Mucosa of descending colon (tissue), 3 donors: ENCODE measurements around the gene ZNF414. TPM values are rescaled to one million over a fixed set of nuclear protein-coding genes. Genes with fewer than 3 reads are reported as not detected.

Experiments used
- ATAC-seq: fragments of 200-7000 bp; cut with Tn5 transposase; one replicate; pipeline ENCODE4 v1.9.1; 2020; ENCODE audit warnings: mild to moderate bottlenecking, moderate library complexity
- DNase-seq, 3 donors: peaks; one replicate each; pipeline ENCODE4 v3.0.0-alpha.2; 2020
- H3K36me3 ChIP-seq: fragments of 200-600 bp; one replicate; pipeline ENCODE4 v1.8.0; 2021; ENCODE audit warnings: low read depth, mild to moderate bottlenecking
- H3K4me1 ChIP-seq: fragments of 200-600 bp; one replicate; pipeline ENCODE4 v1.8.0; 2021; ENCODE audit warnings: low read depth, mild to moderate bottlenecking
- H3K4me3 ChIP-seq: fragments of 200-600 bp; one replicate; pipeline ENCODE4 v1.8.0; 2021; ENCODE audit warnings: mild to moderate bottlenecking
- H3K9me3 ChIP-seq: fragments of 200-600 bp; one replicate; pipeline ENCODE4 v1.8.0; 2021; ENCODE audit warnings: mild to moderate bottlenecking
- CTCF ChIP-seq: fragments of 200-600 bp; IDR thresholded peaks from one replicate; pipeline ENCODE4 v1.8.0; 2022; ENCODE audit warnings: antibody characterized with exemption, mild to moderate bottlenecking
- intact Hi-C, 2 donors: fragments of 100-400 bp; cut with DNase I in 1 of 2; cut with micrococcal nuclease in 1 of 2; formaldehyde crosslinking; loops; one replicate each; pipeline versions ENCODE4 v1.11.0 to v1.11.1; 2022; cut with DNase I, micrococcal nuclease
- total RNA-seq, 3 donors: library from RNA; stranded (reverse); fragmentation: NEBNext Ultra II Directional in 2 of 3; extraction: Animal tissue kit (Norgen Biotek cat#: 25700) in 2 of 3; gene quantifications; one replicate each; pipeline versions ENCODE4 v1.2.1 to v1.2.4, GENCODE V29; 2021 to 2023
- donor health status: DM: no; HTN: no; CAD: no; lungs with moderate emphysema.
- donor health status: DM: no; HTN: no; CAD: no.
- donor health status: DM: no; HTN: yes; CAD: no.

The ZNF414 gene
- total RNA-seq, 3 donors from 2014 or later, result 22.2 to 22.7 (median 22.3) TPM

GRCh38 chr19:8485561-8486371 is 28.2 kb downstream of the ZNF414 start:
- no peak for TF ChIP-seq CTCF
- H3K4me1 ChIP-seq, result no peaks in the 10 kb centered on the region
- ATAC-seq (no peak), DNase-seq (peak in 1 of 3 donors; percentile 21)
- H3K9me3 ChIP-seq, result no peaks in the 10 kb centered on the region
- no peak overlapping the region for H3K4me3 ChIP-seq
- peaks cover 20% of the 10 kb centered on the region for H3K36me3 ChIP-seq
- intact Hi-C loops, result loop anchor here in 1 of 2 donors (10.0 kb wide), 1 partner anchor 131 kb away; no protein-coding TSS in a partner anchor

GRCh38 chr19:8484331-8484894 is 29.6 kb downstream of the ZNF414 start:
- ATAC-seq, result peak; percentile 34
- no peak for TF ChIP-seq CTCF
- Histone ChIP-seq H3K4me1 (no peaks in the 10 kb centered on the region), H3K4me3 (no peak overlapping the region), H3K9me3 (no peaks in the 10 kb centered on the region), H3K36me3 (peaks cover 20% of the 10 kb centered on the region)
- intact Hi-C loops, result loop anchor here in 1 of 2 donors (10.0 kb wide), 1 partner anchor 130 kb away; no protein-coding TSS in a partner anchor
- DNase-seq, result peak; percentile 40 to 54 (median 51)

GRCh38 chr19:8483165-8483564 is 30.8 kb downstream of the ZNF414 start:
- no peak for ATAC-seq
- peaks cover 20% of the 10 kb centered on the region for H3K36me3 ChIP-seq

GRCh38 chr19:8482696-8483095 is 31.3 kb downstream of the ZNF414 start:
- intact Hi-C loops, result loop anchor here in 1 of 2 donors (10.0 kb wide), 1 partner anchor 128 kb away; no protein-coding TSS in a partner anchor
- ATAC-seq, result no peak
- Histone ChIP-seq H3K4me1 (no peaks in the 10 kb centered on the region), H3K9me3 (no peaks in the 10 kb centered on the region), H3K4me3 (no peak overlapping the region), H3K36me3 (peaks cover 20% of the 10 kb centered on the region)
- DNase-seq, result no peak
- no peak for TF ChIP-seq CTCF

More at GRCh38 chr19:8483165-8483564, 30.8 kb downstream of the ZNF414 start:
- no peak for DNase-seq
- H3K4me1 ChIP-seq, result no peaks in the 10 kb centered on the region
- intact Hi-C loops, result loop anchor here in 1 of 2 donors (10.0 kb wide), 1 partner anchor 128 kb away; no protein-coding TSS in a partner anchor
- H3K4me3 ChIP-seq, result no peak overlapping the region
- no peak for TF ChIP-seq CTCF
- H3K9me3 ChIP-seq, result no peaks in the 10 kb centered on the region

GRCh38 chr19:8481616-8482015 is 32.4 kb downstream of the ZNF414 start:
- Histone ChIP-seq H3K9me3 (no peaks in the 10 kb centered on the region), H3K4me1 (no peaks in the 10 kb centered on the region), H3K4me3 (no peak overlapping the region), H3K36me3 (peaks cover 14% of the 10 kb centered on the region)
- ATAC-seq (no peak), DNase-seq (no peak)
- intact Hi-C loops, result loop anchor here in 1 of 2 donors (10.0 kb wide), 1 partner anchor 127 kb away; no protein-coding TSS in a partner anchor
- no peak for TF ChIP-seq CTCF
